Nephron (organoid): ENCODE data around the gene NRSN1.

Experiments used
- H3K27ac Mint-ChIP-seq, 3 experiments: 2 replicates each; pipeline ENCODE4 v1.8.0; 2020; ENCODE audit warnings: mixed read lengths in 3 of 3, mild to moderate bottlenecking in 2 of 3, moderate library complexity in 1 of 3
- H3K27me3 Mint-ChIP-seq: 2 replicates; pipeline ENCODE4 v1.8.0; 2021; ENCODE audit warnings: low read depth, mild to moderate bottlenecking, moderate library complexity, mixed read lengths
- H3K36me3 Mint-ChIP-seq: 2 replicates; pipeline ENCODE4 v1.8.0; 2020; ENCODE audit warnings: low read depth, mixed read lengths
- H3K4me1 Mint-ChIP-seq: 2 replicates; pipeline ENCODE4 v1.8.0; 2020; ENCODE audit warnings: mixed read lengths
- H3K4me3 Mint-ChIP-seq, 3 experiments: 2 replicates each; pipeline ENCODE4 v1.8.0; 2020; ENCODE audit warnings: mild to moderate bottlenecking in 3 of 3, mixed read lengths in 3 of 3, moderate library complexity in 2 of 3
- H3K9me3 Mint-ChIP-seq: 2 replicates; pipeline ENCODE4 v1.8.0; 2020; ENCODE audit warnings: mixed read lengths
- CTCF ChIP-seq, 3 experiments: fragments of 200-600 bp; sonication (generic); IDR thresholded peaks; one replicate each; pipeline ENCODE4 v1.5.0; 2021; ENCODE audit warnings: antibody characterized with exemption in 3 of 3; ENCODE audit not compliant: unreplicated experiment in 3 of 3

Gene NRSN1

GRCh38 chr6:24145690-24146131 is 19.7 kb downstream of the NRSN1 start:
- peaks cover 6% of the 10 kb centered on the region for H3K27me3 Mint-ChIP-seq
- no peak overlapping the region for H3K4me3 Mint-ChIP-seq
- TF ChIP-seq CTCF (IDR thresholded peaks at IDR 0.05; ENCODE audit: unreplicated experiment in 3 of 3): no peak
- H3K27ac Mint-ChIP-seq: no peak overlapping the region
- H3K9me3 Mint-ChIP-seq: no peaks in the 10 kb centered on the region
- no peaks in the 10 kb centered on the region for H3K36me3 Mint-ChIP-seq
- H3K4me1 Mint-ChIP-seq: peaks cover 6% of the 10 kb centered on the region

GRCh38 chr6:24146871-24147270 is 20.9 kb downstream of the NRSN1 start:
- Mint-ChIP-seq H3K4me3 (no peak overlapping the region), H3K27me3 (peaks cover 3% of the 10 kb centered on the region), H3K27ac (no peak overlapping the region), H3K4me1 (no peaks in the 10 kb centered on the region), H3K36me3 (no peaks in the 10 kb centered on the region), H3K9me3 (no peaks in the 10 kb centered on the region)
- TF ChIP-seq CTCF (IDR thresholded peaks at IDR 0.05; ENCODE audit: unreplicated experiment in 3 of 3): no peak

GRCh38 chr6:24147511-24148153 is 21.6 kb downstream of the NRSN1 start:
- H3K4me3 Mint-ChIP-seq: no peak overlapping the region
- no peak for TF ChIP-seq CTCF (IDR thresholded peaks at IDR 0.05; ENCODE audit: unreplicated experiment in 3 of 3)
- H3K36me3 Mint-ChIP-seq: no peaks in the 10 kb centered on the region
- peak overlapping the region in 1 of 3 experiments; percentile 61 for H3K27ac Mint-ChIP-seq
- no peaks in the 10 kb centered on the region for H3K4me1 Mint-ChIP-seq
- peaks cover 3% of the 10 kb centered on the region for H3K27me3 Mint-ChIP-seq
- no peaks in the 10 kb centered on the region for H3K9me3 Mint-ChIP-seq

- H3K27me3 Mint-ChIP-seq: peaks cover 3% of the 10 kb centered on the region
- no peaks in the 10 kb centered on the region for H3K4me1 Mint-ChIP-seq
- no peak overlapping the region for H3K4me3 Mint-ChIP-seq
- TF ChIP-seq CTCF (IDR thresholded peaks at IDR 0.05; ENCODE audit: unreplicated experiment in 3 of 3): no peak
- H3K27ac Mint-ChIP-seq: no peak overlapping the region
- H3K36me3 Mint-ChIP-seq: no peaks in the 10 kb centered on the region
- no peaks in the 10 kb centered on the region for H3K9me3 Mint-ChIP-seq
Observed at GRCh38 chr6:24148154-24148570, 22.1 kb downstream of the NRSN1 start.

DNA sequence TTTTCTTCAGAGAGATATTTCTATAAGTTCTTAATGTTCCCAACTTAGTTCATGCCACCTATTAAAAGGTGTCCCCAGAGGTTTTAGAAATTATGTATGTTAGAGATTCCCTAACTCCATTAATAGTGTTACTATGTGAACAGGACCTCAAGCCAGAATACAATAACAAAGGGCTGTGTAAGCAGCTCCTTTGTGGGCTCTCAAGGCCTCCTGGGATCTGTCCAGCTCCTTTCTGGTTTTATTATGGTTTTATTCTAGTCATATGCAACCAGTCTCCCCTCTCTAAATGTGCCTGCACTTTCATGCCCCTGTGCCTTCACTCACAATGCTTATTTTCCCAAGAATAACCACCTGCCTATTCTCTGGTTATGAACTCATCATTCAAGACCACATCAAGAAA is 22.7 kb downstream of the NRSN1 start:
- H3K36me3 Mint-ChIP-seq: no peaks in the 10 kb centered on the region
- no peak overlapping the region for H3K4me3 Mint-ChIP-seq
- H3K27me3 Mint-ChIP-seq: peaks cover 3% of the 10 kb centered on the region
- no peaks in the 10 kb centered on the region for H3K9me3 Mint-ChIP-seq
- no peak for TF ChIP-seq CTCF (IDR thresholded peaks at IDR 0.05; ENCODE audit: unreplicated experiment in 3 of 3)
- H3K4me1 Mint-ChIP-seq: no peaks in the 10 kb centered on the region
- no peak overlapping the region for H3K27ac Mint-ChIP-seq

- no peak for TF ChIP-seq CTCF (IDR thresholded peaks at IDR 0.05; ENCODE audit: unreplicated experiment in 3 of 3)
- no peaks in the 10 kb centered on the region for H3K4me1 Mint-ChIP-seq
- no peaks in the 10 kb centered on the region for H3K9me3 Mint-ChIP-seq
- no peaks in the 10 kb centered on the region for H3K36me3 Mint-ChIP-seq
- no peak overlapping the region for H3K4me3 Mint-ChIP-seq
- H3K27me3 Mint-ChIP-seq: peaks cover 3% of the 10 kb centered on the region
- H3K27ac Mint-ChIP-seq: no peak overlapping the region
Observed at GRCh38 chr6:24149296-24149695, 23.3 kb downstream of the NRSN1 start.
